Measurements from ENCODE around the gene ARMC2. TPM values are rescaled to one million over a fixed set of nuclear protein-coding genes. Genes with fewer than 3 reads are reported as not detected.

ARMC2 gene
- total and polyA plus RNA-seq, 10 donors: 1.4 to 12.2 (median 5.7) TPM

DNA sequence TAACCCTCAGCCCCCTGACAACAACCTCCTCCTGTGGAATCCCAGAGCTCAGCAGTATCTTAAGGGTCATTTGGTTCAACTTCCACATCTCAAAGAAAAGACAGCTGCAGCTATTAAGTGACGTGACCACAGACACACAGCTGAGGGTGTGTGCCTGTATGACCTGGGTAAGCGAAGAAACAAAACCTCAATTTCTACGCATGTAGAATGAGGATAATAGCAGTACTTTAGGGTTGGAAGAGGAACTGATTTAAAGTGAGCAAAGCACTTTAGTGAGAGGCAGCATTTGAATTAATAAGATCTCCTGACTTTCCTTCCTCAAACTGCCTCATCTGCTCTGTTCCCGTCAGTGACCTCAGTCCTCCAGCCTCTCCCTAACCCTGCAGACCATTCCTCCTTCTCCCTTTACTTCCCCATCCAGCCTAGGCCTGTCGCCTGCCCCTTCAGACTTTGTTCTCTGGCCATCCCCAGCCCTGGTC, 6.8 kb upstream of the ARMC2 start:
- intact Hi-C loops (cut with DNase I; ENCODE audit: low total_unique reads): no loop called here
- Histone ChIP-seq H3K36me3 (no peaks in the 10 kb centered on the region), H3K4me3 (no peak overlapping the region), H3K9me3 (no peaks in the 10 kb centered on the region), H3K27me3 (replicated peaks in 1 of 7) (no peaks in the 10 kb centered on the region), H3K27ac (peak overlapping the region in 7 of 8 donors; percentile 3 to 77 (median 48)), H3K4me1 (peaks cover 9 to 36% (median 18%) of the 10 kb centered on the region in 6 donors)
- TF ChIP-seq, protein P1, sequence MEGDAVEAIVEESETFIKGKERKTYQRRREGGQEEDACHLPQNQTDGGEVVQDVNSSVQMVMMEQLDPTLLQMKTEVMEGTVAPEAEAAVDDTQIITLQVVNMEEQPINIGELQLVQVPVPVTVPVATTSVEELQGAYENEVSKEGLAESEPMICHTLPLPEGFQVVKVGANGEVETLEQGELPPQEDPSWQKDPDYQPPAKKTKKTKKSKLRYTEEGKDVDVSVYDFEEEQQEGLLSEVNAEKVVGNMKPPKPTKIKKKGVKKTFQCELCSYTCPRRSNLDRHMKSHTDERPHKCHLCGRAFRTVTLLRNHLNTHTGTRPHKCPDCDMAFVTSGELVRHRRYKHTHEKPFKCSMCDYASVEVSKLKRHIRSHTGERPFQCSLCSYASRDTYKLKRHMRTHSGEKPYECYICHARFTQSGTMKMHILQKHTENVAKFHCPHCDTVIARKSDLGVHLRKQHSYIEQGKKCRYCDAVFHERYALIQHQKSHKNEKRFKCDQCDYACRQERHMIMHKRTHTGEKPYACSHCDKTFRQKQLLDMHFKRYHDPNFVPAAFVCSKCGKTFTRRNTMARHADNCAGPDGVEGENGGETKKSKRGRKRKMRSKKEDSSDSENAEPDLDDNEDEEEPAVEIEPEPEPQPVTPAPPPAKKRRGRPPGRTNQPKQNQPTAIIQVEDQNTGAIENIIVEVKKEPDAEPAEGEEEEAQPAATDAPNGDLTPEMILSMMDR (IDR thresholded peaks at IDR 0.05 in 8 of 11, conservative IDR thresholded peaks at IDR 0.05 in 3 of 11): no peak
- TF ChIP-seq POLR2AphosphoS5 (IDR thresholded peaks at IDR 0.05) (peak in 1 of 3 donors; percentile 59), POLR2A (IDR thresholded peaks at IDR 0.05) (no peak)
- DNase-seq: no peak
- 42 to 65% (median 59%) methylated on average over 5 of the region's 5 CpGs for WGBS, 5 donors

DNA sequence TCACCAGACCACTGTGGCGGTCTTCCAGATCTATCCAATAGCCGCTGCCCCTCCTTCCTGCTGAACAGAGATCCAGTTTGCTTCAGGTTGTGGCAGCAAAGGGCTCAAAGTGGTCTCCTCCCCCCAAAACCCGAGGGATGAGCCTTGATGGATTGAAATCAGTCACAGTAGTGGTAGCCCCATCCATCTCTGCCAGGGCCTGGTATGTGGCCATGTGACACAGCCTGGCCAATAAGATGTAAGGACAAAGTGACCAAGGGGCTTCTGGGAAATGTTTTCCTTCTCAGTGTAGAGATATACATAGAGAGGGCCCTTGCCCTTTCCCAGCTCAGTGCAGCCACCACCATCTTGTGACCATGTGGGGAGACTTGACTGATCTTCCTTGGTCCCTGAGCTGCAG, 4.1 kb upstream of the ARMC2 start:
- TF ChIP-seq POLR2A (IDR thresholded peaks at IDR 0.05) (no peak), POLR2AphosphoS5 (IDR thresholded peaks at IDR 0.05) (no peak)
- TF ChIP-seq, protein P1 (IDR thresholded peaks at IDR 0.05 in 8 of 11, conservative IDR thresholded peaks at IDR 0.05 in 3 of 11): no peak

DNA sequence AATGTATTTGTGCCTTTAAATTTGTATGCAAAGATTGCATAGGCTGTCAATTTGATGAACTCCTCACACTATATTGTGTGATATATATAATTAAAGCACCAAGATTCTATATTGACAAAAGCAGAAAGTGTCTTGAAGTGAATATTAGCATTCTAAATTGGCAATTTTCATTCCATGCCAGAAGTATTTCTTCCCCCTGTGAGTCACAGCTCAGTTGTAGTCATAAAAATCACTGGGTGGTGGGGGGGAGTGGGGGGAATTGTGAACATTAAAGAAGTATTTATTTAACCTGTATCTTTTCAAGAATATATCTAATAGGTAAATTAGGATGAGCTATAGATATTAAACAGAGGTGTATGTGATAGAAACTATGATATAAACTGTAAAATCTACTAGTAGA, 3.1 kb upstream of the ARMC2 start:
- no peaks in the 10 kb centered on the region for H3K27me3 ChIP-seq (replicated peaks in 1 of 7)
- H3K36me3 ChIP-seq: no peaks in the 10 kb centered on the region
- no peak for DNase-seq
- H3K4me3 ChIP-seq: no peak overlapping the region
- H3K27ac ChIP-seq: no peak overlapping the region
- intact Hi-C loops (cut with DNase I; ENCODE audit: low total_unique reads): no loop called here
- H3K9me3 ChIP-seq: no peaks in the 10 kb centered on the region
- TF ChIP-seq POLR2A (IDR thresholded peaks at IDR 0.05) (no peak), POLR2AphosphoS5 (IDR thresholded peaks at IDR 0.05) (no peak)
- TF ChIP-seq, protein P1 (IDR thresholded peaks at IDR 0.05 in 8 of 11, conservative IDR thresholded peaks at IDR 0.05 in 3 of 11): no peak
- H3K4me1 ChIP-seq: peaks cover 3 to 43% (median 22%) of the 10 kb centered on the region in 6 donors

More for the DNA sequence above, 4.1 kb upstream of the ARMC2 start:
- H3K36me3 ChIP-seq: no peaks in the 10 kb centered on the region
- H3K27me3 ChIP-seq (replicated peaks in 1 of 7): no peaks in the 10 kb centered on the region
- intact Hi-C loops (cut with DNase I; ENCODE audit: low total_unique reads): no loop called here
- H3K9me3 ChIP-seq: no peaks in the 10 kb centered on the region
- H3K4me1 ChIP-seq: peaks cover 3 to 33% (median 12%) of the 10 kb centered on the region in 6 donors
- WGBS, 5 donors: 88 to 98% (median 92%) methylated on average over 2 to 3 of the region's 3 CpGs
- no peak overlapping the region for H3K4me3 ChIP-seq
- DNase-seq: no peak
- H3K27ac ChIP-seq: no peak overlapping the region

DNA sequence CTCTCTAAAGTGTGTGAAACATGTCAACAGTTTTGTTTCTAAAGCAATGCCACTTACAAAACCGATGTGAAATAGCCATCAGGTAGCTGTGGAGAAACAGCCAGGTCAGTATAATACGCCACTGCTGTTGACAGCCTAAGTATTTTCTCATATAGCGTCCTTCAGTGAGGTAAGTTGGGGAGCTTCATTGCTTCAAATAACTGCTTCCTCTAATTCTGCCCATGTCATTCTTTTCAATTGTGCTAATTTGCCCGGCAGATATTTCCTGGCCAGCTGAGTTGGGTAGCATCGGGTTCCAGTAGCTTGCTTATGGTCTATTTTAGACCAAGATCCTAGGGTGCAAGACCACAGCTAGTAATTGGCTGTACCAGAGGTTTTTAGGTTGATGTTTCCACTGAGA, 2.1 kb upstream of the ARMC2 start:
- no peaks in the 10 kb centered on the region for H3K27me3 ChIP-seq (replicated peaks in 1 of 7)
- H3K27ac ChIP-seq: peak overlapping the region in 4 of 8 donors; percentile 10 to 59 (median 42)
- no peak overlapping the region for H3K4me3 ChIP-seq
- TF ChIP-seq, protein P1 (IDR thresholded peaks at IDR 0.05 in 8 of 11, conservative IDR thresholded peaks at IDR 0.05 in 3 of 11): no peak
- TF ChIP-seq POLR2AphosphoS5 (IDR thresholded peaks at IDR 0.05): no peak
- TF ChIP-seq POLR2A (IDR thresholded peaks at IDR 0.05): no peak
- peaks cover 3 to 53% (median 31%) of the 10 kb centered on the region in 6 donors for H3K4me1 ChIP-seq
- 31 to 60% (median 51%) methylated on average over 5 of the region's 5 CpGs for WGBS, 5 donors
- no peaks in the 10 kb centered on the region for H3K36me3 ChIP-seq
- intact Hi-C loops (cut with DNase I; ENCODE audit: low total_unique reads): no loop called here
- H3K9me3 ChIP-seq: no peaks in the 10 kb centered on the region
- no peak for DNase-seq
